Adrenal gland (tissue), 5 donors: ENCODE results near the gene ZCRB1.

Experiments used
- CTCF ChIP-seq, 6 experiments: fragments of 450-650 bp in 4 of 6; fragments of 200-600 bp in 2 of 6; sonication (generic) in 1 of 6; IDR thresholded peaks; 1 replicate in 5 of 6; 2 replicates in 1 of 6; pipeline versions ENCODE4 v1.5.1 to v1.8.0; 2016 to 2021; ENCODE audit warnings: antibody characterized with exemption in 6 of 6, mild to moderate bottlenecking in 2 of 6, moderate library complexity in 1 of 6
- POLR2A ChIP-seq, 2 donors: fragments of 450-650 bp; IDR thresholded peaks; one replicate each; pipeline ENCODE4 v1.6.1; 2017; ENCODE audit warnings: antibody characterized with exemption in 2 of 2, mild to moderate bottlenecking in 2 of 2, moderate library complexity in 1 of 2
- donor health status: DM: no; HTN: no; CAD: no.

- TF ChIP-seq CTCF (IDR thresholded peaks at IDR 0.05) (no peak), POLR2A (IDR thresholded peaks at IDR 0.05) (no peak)
Measured at GRCh38 chr12:42361909-42362646, 36.2 kb upstream of the ZCRB1 start.
